BJ (cell line): Measurements from ENCODE around the gene HBP1. TPM values are rescaled to one million over a fixed set of nuclear protein-coding genes. Genes with fewer than 3 reads are reported as not detected.

ENCODE experiments used
- CTCF ChIA-PET: fragments of 350-600 bp; formaldehyde crosslinking; extraction: SDS; loops from one replicate; lab custom pipeline; 2021; ENCODE audit warnings: antibody characterized with exemption, inconsistent platforms; lab: Yijun Ruan, JAX
- POLR2A ChIA-PET: fragments of 300-600 bp; sonication (Branson Sonifier 250); formaldehyde crosslinking; extraction: SDS; loops from one replicate; lab custom pipeline; 2021; ENCODE audit warnings: antibody characterized with exemption; lab: Charles Lee
- DNase-seq: peaks from one replicate; pipeline ENCODE4 v3.0.0-alpha.2; 2011; ENCODE audit warnings: low read depth
- H3K27me3 ChIP-seq: 2 replicates; pipeline ENCODE4 v1.6.0; 2011; ENCODE audit warnings: low read length; ENCODE audit not compliant: control insufficient read depth, insufficient read depth
- H3K36me3 ChIP-seq: 2 replicates; pipeline ENCODE4 v1.5.1; 2011; ENCODE audit warnings: low read length; ENCODE audit not compliant: control insufficient read depth, insufficient read depth
- H3K4me3 ChIP-seq: 2 replicates; pipeline ENCODE4 v1.5.1; 2011; ENCODE audit warnings: low read depth, mild to moderate bottlenecking, control low read depth, low read length
- polyA plus RNA-seq: library from polyadenylated mRNA; depleted of rRNA; stranded (reverse); fragments of >200 nt; gene quantifications from 2 replicates; pipeline ENCODE4 v1.2.3, GENCODE V29; 2011
- TF ChIP-seq, protein P1 (sequence below): IDR thresholded peaks from 2 replicates; pipeline ENCODE4 v1.5.1; 2011; ENCODE audit warnings: low read depth, mild to moderate bottlenecking, control low read depth, inconsistent platforms, low read length, moderate library complexity; ENCODE audit not compliant: insufficient read depth

Gene HBP1
- polyA plus RNA-seq, 1 experiment: 49.9 TPM

DNA sequence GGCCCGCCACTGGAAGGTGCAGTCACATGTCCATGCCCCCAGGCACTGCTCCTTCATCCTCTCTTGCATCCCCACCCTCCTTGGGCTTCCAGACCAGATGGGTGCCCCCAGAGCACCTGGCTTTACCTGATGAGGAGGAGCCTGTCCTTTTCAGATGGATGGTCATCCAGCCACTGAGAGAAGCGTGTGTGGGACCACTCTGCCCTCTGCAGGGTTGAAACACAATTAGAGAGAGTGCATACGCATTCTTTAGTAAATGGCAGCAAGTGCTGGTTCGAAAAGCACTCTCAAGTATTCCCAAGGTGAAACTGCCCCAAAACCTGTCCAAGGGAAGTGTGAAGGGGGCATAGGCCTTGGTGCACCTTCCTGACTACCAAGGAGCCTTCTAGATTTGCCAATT, 41.6 kb downstream of the HBP1 start:
- Histone ChIP-seq H3K36me3 (peaks cover 3% of the 10 kb centered on the region; the same call in 1 of the 2 replicates), H3K27me3 (no peaks in the 10 kb centered on the region), H3K4me3 (no peak overlapping the region)
- ChIA-PET POLR2A (no interaction called here), CTCF (interaction anchor here (1.9 kb wide), 1 partner anchor 10 kb away, joined by 4 read pairs; no protein-coding TSS in a partner anchor)
- no peak for DNase-seq
- TF ChIP-seq, protein P1, sequence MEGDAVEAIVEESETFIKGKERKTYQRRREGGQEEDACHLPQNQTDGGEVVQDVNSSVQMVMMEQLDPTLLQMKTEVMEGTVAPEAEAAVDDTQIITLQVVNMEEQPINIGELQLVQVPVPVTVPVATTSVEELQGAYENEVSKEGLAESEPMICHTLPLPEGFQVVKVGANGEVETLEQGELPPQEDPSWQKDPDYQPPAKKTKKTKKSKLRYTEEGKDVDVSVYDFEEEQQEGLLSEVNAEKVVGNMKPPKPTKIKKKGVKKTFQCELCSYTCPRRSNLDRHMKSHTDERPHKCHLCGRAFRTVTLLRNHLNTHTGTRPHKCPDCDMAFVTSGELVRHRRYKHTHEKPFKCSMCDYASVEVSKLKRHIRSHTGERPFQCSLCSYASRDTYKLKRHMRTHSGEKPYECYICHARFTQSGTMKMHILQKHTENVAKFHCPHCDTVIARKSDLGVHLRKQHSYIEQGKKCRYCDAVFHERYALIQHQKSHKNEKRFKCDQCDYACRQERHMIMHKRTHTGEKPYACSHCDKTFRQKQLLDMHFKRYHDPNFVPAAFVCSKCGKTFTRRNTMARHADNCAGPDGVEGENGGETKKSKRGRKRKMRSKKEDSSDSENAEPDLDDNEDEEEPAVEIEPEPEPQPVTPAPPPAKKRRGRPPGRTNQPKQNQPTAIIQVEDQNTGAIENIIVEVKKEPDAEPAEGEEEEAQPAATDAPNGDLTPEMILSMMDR: no peak

GRCh38 chr7:107212725-107213124, 43.9 kb downstream of the HBP1 start:
- ChIA-PET CTCF (interaction anchor here (1.1 to 1.6 kb wide), 2 partner anchors 9 to 11 kb away, joined by 3 to 5 read pairs; no protein-coding TSS in a partner anchor), POLR2A (no interaction called here)
- Histone ChIP-seq H3K27me3 (no peaks in the 10 kb centered on the region), H3K4me3 (no peak overlapping the region), H3K36me3 (no peaks in the 10 kb centered on the region; the same call in 1 of the 2 replicates)
- TF ChIP-seq, protein P1: no peak
- DNase-seq: no peak

GRCh38 chr7:107213193-107213788, 44.5 kb downstream of the HBP1 start:
- no peak overlapping the region for H3K4me3 ChIP-seq
- ChIA-PET POLR2A (no interaction called here), CTCF (interaction anchor here (0.9 to 1.4 kb wide), 2 partner anchors 9 to 11 kb away, joined by 3 to 4 read pairs; no protein-coding TSS in a partner anchor)

DNA sequence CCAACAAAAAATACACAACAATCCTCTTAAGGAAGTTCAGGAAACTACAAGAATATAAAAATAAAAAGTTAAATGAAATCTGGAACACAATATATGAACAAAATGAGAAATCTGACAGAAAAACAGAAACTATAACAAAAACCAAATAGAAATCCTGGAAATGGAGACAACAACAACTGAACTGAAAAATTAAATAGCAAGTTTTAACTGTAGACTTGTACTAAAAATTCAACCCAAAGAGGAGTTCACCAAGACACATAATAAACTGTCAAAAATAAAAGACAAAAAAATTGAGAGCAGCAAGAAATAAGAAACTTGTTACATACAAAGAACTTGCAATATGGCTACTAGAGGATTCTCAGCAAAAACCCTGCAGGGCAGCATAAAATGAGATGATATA, 45.1 kb downstream of the HBP1 start:
- POLR2A ChIA-PET: no interaction called here
- TF ChIP-seq, protein P1: no peak
- H3K27me3 ChIP-seq: no peaks in the 10 kb centered on the region
- DNase-seq: no peak
- no peak overlapping the region for H3K4me3 ChIP-seq
- H3K36me3 ChIP-seq: no peaks in the 10 kb centered on the region; the same call in 1 of the 2 replicates
- CTCF ChIA-PET: interaction anchor here (0.9 to 1.4 kb wide), 3 partner anchors 10 to 22 kb away, joined by 3 to 4 read pairs (median 4); no protein-coding TSS in a partner anchor

More at GRCh38 chr7:107213193-107213788, 44.5 kb downstream of the HBP1 start:
- H3K36me3 ChIP-seq: no peaks in the 10 kb centered on the region; the same call in 1 of the 2 replicates
- no peak for DNase-seq
- TF ChIP-seq, protein P1: no peak
- no peaks in the 10 kb centered on the region for H3K27me3 ChIP-seq

- H3K4me3 ChIP-seq: no peak overlapping the region
- H3K36me3 ChIP-seq: no peaks in the 10 kb centered on the region
- no peak for DNase-seq
- no peaks in the 10 kb centered on the region for H3K27me3 ChIP-seq
- ChIA-PET CTCF (interaction anchor here (1.0 to 1.4 kb wide), 2 partner anchors 9 to 10 kb away, joined by 4 read pairs; no protein-coding TSS in a partner anchor), POLR2A (no interaction called here)
- TF ChIP-seq, protein P1: no peak
These were observed 50.9 kb downstream of the HBP1 start for GRCh38 chr7:107219563-107220244.
